ENCODE data around the gene TSPAN5.

Gene TSPAN5

DNA sequence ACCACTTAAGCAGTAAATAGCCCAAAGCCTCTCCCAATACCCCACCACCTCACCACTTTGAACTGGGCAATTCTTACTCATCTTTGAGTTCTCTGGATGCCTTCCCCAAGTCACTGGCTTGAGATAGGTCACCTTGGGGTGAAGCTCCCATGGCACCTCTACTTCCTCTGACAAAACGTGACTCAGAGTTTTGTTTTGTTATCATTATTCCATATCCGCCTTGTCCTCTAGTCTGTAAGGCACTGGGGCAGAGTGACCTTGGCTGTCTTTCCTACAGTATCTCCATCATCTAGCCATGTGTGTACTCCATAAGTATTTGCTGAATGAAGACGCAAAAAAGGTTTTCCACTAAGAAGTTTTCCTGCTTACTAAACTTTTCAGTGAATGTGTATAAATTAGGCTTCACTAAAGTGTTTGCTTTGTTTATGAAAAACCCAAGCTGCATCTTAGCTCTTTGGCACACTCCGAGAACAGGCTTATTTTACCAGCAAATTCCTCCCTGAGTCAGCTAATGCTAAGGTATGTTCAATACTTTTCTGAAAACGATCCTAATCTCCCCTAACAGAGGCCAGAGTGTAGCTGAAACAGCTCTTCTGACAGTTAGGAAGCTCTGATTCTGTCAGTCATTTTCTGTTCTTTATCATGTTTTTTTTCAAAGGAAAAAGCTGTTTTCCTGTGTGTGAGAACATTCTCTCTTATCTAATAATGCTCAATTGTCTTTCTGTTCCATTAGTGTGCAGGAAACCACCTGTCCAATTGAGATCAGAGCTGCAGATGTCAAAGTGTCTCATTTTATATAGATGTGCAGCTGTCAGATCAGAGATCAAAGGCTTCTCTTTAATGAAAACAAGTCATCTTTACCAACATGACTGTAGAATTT is 30.2 kb upstream of the TSPAN5 start:
- Histone ChIP-seq H3K4me3 (ENCODE audit: low read length in 2 of 2) (no peak overlapping the region), H3K9ac (ENCODE audit: low read depth in 1 of 2, low read length in 2 of 2) (no peak overlapping the region), H3K9me3 (ENCODE audit: control insufficient read depth in 2 of 2, low read length in 2 of 2) (no peaks in the 10 kb centered on the region), H3K27me3 (ENCODE audit: control insufficient read depth in 2 of 2, insufficient read depth in 2 of 2, low read length in 2 of 2) (no peaks in the 10 kb centered on the region), H3K4me1 (ENCODE audit: control insufficient read depth in 2 of 2, insufficient read depth in 2 of 2, low read length in 2 of 2) (no peaks in the 10 kb centered on the region), H3K36me3 (ENCODE audit: control insufficient read depth in 2 of 2, insufficient read depth in 2 of 2, low read length in 2 of 2) (no peaks in the 10 kb centered on the region), H3K27ac (ENCODE audit: low read depth in 2 of 2, low read length in 2 of 2) (no peak overlapping the region)

DNA sequence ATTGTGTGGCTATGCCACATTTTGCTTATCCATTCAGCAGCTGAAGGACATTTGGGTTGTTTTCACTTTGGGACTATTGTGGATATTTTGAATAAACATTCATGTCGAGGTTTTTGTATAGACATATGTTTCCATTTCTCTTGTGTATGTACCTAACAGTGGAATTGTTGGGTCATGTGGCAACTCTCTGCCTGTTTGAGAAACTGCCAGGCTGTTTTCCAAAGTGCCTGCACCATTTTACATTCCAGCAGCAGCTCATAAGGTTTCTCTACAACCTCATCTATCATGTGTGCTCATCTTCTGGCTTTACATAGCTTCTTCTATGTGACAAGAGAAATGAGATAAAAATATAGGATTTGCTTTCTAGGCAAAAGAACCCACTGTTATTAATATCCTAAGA is 29.5 kb upstream of the TSPAN5 start:
- Histone ChIP-seq H3K27me3 (ENCODE audit: control insufficient read depth in 2 of 2, insufficient read depth in 2 of 2, low read length in 2 of 2) (no peaks in the 10 kb centered on the region), H3K4me1 (ENCODE audit: control insufficient read depth in 2 of 2, insufficient read depth in 2 of 2, low read length in 2 of 2) (no peaks in the 10 kb centered on the region), H3K9me3 (ENCODE audit: control insufficient read depth in 2 of 2, low read length in 2 of 2) (no peaks in the 10 kb centered on the region), H3K27ac (ENCODE audit: low read depth in 2 of 2, low read length in 2 of 2) (no peak overlapping the region), H3K4me3 (ENCODE audit: low read length in 2 of 2) (no peak overlapping the region), H3K9ac (ENCODE audit: low read depth in 1 of 2, low read length in 2 of 2) (no peak overlapping the region), H3K36me3 (ENCODE audit: control insufficient read depth in 2 of 2, insufficient read depth in 2 of 2, low read length in 2 of 2) (no peaks in the 10 kb centered on the region)

DNA sequence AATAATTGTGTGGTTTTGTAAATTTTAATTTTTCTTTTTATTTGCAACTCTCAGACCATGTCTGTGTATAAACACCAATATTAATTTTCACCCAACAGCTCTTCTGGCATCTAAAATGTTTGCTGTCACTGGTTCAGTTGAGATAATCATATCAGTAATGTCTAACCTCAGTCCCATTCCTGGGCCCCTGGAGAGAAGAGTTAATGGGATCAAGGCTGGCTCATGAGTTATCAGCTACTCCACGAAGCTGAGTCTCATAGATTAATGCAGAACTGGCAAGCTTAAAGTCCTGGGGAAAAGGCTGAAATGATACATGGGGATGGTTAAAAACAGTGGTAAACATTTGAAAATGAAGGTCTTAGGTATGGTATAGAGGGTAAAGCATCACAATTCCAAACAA is 28.4 kb upstream of the TSPAN5 start:
- no peak overlapping the region for H3K9ac ChIP-seq (ENCODE audit: low read depth in 1 of 2, low read length in 2 of 2)
- no peaks in the 10 kb centered on the region for H3K4me1 ChIP-seq (ENCODE audit: control insufficient read depth in 2 of 2, insufficient read depth in 2 of 2, low read length in 2 of 2)
- no peaks in the 10 kb centered on the region for H3K9me3 ChIP-seq (ENCODE audit: control insufficient read depth in 2 of 2, low read length in 2 of 2)
- H3K4me3 ChIP-seq (ENCODE audit: low read length in 2 of 2): no peak overlapping the region
- no peaks in the 10 kb centered on the region for H3K36me3 ChIP-seq (ENCODE audit: control insufficient read depth in 2 of 2, insufficient read depth in 2 of 2, low read length in 2 of 2)
- no peaks in the 10 kb centered on the region for H3K27me3 ChIP-seq (ENCODE audit: control insufficient read depth in 2 of 2, insufficient read depth in 2 of 2, low read length in 2 of 2)
- no peak overlapping the region for H3K27ac ChIP-seq (ENCODE audit: low read depth in 2 of 2, low read length in 2 of 2)

GRCh38 chr4:98686043-98686707 is 27.8 kb upstream of the TSPAN5 start:
- H3K36me3 ChIP-seq (ENCODE audit: control insufficient read depth in 2 of 2, insufficient read depth in 2 of 2, low read length in 2 of 2): no peaks in the 10 kb centered on the region
- no peaks in the 10 kb centered on the region for H3K9me3 ChIP-seq (ENCODE audit: control insufficient read depth in 2 of 2, low read length in 2 of 2)
- no peaks in the 10 kb centered on the region for H3K27me3 ChIP-seq (ENCODE audit: control insufficient read depth in 2 of 2, insufficient read depth in 2 of 2, low read length in 2 of 2)
- no peak overlapping the region for H3K27ac ChIP-seq (ENCODE audit: low read depth in 2 of 2, low read length in 2 of 2)
- no peak overlapping the region for H3K9ac ChIP-seq (ENCODE audit: low read depth in 1 of 2, low read length in 2 of 2)
- no peak overlapping the region for H3K4me3 ChIP-seq (ENCODE audit: low read length in 2 of 2)
- H3K4me1 ChIP-seq (ENCODE audit: control insufficient read depth in 2 of 2, insufficient read depth in 2 of 2, low read length in 2 of 2): no peaks in the 10 kb centered on the region

DNA sequence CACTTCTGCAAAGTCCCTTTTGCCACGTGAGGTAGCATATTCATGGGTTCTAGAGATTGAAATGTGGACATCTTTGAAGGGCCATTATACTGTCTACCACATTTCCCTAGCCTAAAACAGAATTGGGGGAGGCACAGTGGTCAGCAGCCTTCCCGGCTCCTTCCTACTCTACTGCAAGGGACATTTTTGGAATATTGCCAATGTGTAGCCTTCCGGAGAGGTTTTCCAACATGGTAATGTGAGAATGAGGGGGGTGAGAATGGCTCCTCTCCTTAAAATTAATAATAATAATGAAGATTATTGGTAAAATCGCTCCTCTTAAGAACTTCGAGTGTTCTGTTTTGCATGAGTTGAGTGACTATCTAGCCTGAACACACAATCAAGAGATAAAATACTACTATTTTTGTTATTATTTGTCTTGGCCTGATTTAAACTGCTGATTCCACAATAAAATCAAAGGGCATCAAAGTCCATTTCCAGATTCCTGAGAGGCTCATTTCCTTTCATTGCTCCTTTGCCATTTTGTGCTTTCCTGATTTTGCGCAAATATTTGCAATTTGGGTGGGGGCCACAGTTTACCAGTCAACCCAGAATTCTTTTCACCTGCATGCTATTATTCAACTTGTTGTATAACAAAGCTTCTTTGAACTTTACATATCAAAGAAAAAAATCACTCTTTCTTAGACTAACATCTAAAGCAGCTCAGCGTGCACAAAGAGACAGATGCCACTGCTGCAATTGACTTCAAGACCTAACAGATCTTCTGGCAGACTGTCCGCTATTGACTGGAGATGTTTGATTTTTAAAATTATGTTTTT is 27.0 kb upstream of the TSPAN5 start:
- Histone ChIP-seq H3K4me1 (ENCODE audit: control insufficient read depth in 2 of 2, insufficient read depth in 2 of 2, low read length in 2 of 2) (no peaks in the 10 kb centered on the region), H3K36me3 (ENCODE audit: control insufficient read depth in 2 of 2, insufficient read depth in 2 of 2, low read length in 2 of 2) (no peaks in the 10 kb centered on the region), H3K4me3 (ENCODE audit: low read length in 2 of 2) (no peak overlapping the region), H3K9ac (ENCODE audit: low read depth in 1 of 2, low read length in 2 of 2) (no peak overlapping the region), H3K27ac (ENCODE audit: low read depth in 2 of 2, low read length in 2 of 2) (no peak overlapping the region), H3K27me3 (ENCODE audit: control insufficient read depth in 2 of 2, insufficient read depth in 2 of 2, low read length in 2 of 2) (no peaks in the 10 kb centered on the region), H3K9me3 (ENCODE audit: control insufficient read depth in 2 of 2, low read length in 2 of 2) (no peaks in the 10 kb centered on the region)

GRCh38 chr4:98682719-98683118 is 24.3 kb upstream of the TSPAN5 start:
- Histone ChIP-seq H3K27ac (ENCODE audit: low read depth in 2 of 2, low read length in 2 of 2) (no peak overlapping the region), H3K9me3 (ENCODE audit: control insufficient read depth in 2 of 2, low read length in 2 of 2) (no peaks in the 10 kb centered on the region), H3K27me3 (ENCODE audit: control insufficient read depth in 2 of 2, insufficient read depth in 2 of 2, low read length in 2 of 2) (no peaks in the 10 kb centered on the region), H3K4me3 (ENCODE audit: low read length in 2 of 2) (no peak overlapping the region), H3K9ac (ENCODE audit: low read depth in 1 of 2, low read length in 2 of 2) (no peak overlapping the region), H3K36me3 (ENCODE audit: control insufficient read depth in 2 of 2, insufficient read depth in 2 of 2, low read length in 2 of 2) (no peaks in the 10 kb centered on the region), H3K4me1 (ENCODE audit: control insufficient read depth in 2 of 2, insufficient read depth in 2 of 2, low read length in 2 of 2) (no peaks in the 10 kb centered on the region)

- H3K9ac ChIP-seq (ENCODE audit: low read depth in 1 of 2, low read length in 2 of 2): no peak overlapping the region
- no peaks in the 10 kb centered on the region for H3K9me3 ChIP-seq (ENCODE audit: control insufficient read depth in 2 of 2, low read length in 2 of 2)
- H3K4me3 ChIP-seq (ENCODE audit: low read length in 2 of 2): no peak overlapping the region
- H3K36me3 ChIP-seq (ENCODE audit: control insufficient read depth in 2 of 2, insufficient read depth in 2 of 2, low read length in 2 of 2): no peaks in the 10 kb centered on the region
- no peaks in the 10 kb centered on the region for H3K4me1 ChIP-seq (ENCODE audit: control insufficient read depth in 2 of 2, insufficient read depth in 2 of 2, low read length in 2 of 2)
- H3K27ac ChIP-seq (ENCODE audit: low read depth in 2 of 2, low read length in 2 of 2): no peak overlapping the region
- no peaks in the 10 kb centered on the region for H3K27me3 ChIP-seq (ENCODE audit: control insufficient read depth in 2 of 2, insufficient read depth in 2 of 2, low read length in 2 of 2)
Observed at GRCh38 chr4:98680806-98681205, 22.4 kb upstream of the TSPAN5 start.

GRCh38 chr4:98679738-98680137 is 21.3 kb upstream of the TSPAN5 start:
- Histone ChIP-seq H3K9ac (ENCODE audit: low read depth in 1 of 2, low read length in 2 of 2) (no peak overlapping the region), H3K4me1 (ENCODE audit: control insufficient read depth in 2 of 2, insufficient read depth in 2 of 2, low read length in 2 of 2) (no peaks in the 10 kb centered on the region)

GRCh38 chr4:98677799-98678198 is 19.4 kb upstream of the TSPAN5 start:
- H3K9ac ChIP-seq (ENCODE audit: low read depth in 1 of 2, low read length in 2 of 2): no peak overlapping the region
- H3K36me3 ChIP-seq (ENCODE audit: control insufficient read depth in 2 of 2, insufficient read depth in 2 of 2, low read length in 2 of 2): no peaks in the 10 kb centered on the region
- no peaks in the 10 kb centered on the region for H3K4me1 ChIP-seq (ENCODE audit: control insufficient read depth in 2 of 2, insufficient read depth in 2 of 2, low read length in 2 of 2)
- H3K9me3 ChIP-seq (ENCODE audit: control insufficient read depth in 2 of 2, low read length in 2 of 2): no peaks in the 10 kb centered on the region
- no peak overlapping the region for H3K4me3 ChIP-seq (ENCODE audit: low read length in 2 of 2)
- no peak overlapping the region for H3K27ac ChIP-seq (ENCODE audit: low read depth in 2 of 2, low read length in 2 of 2)
- H3K27me3 ChIP-seq (ENCODE audit: control insufficient read depth in 2 of 2, insufficient read depth in 2 of 2, low read length in 2 of 2): no peaks in the 10 kb centered on the region

More at GRCh38 chr4:98679738-98680137, 21.3 kb upstream of the TSPAN5 start:
- Histone ChIP-seq H3K9me3 (ENCODE audit: control insufficient read depth in 2 of 2, low read length in 2 of 2) (no peaks in the 10 kb centered on the region), H3K27ac (ENCODE audit: low read depth in 2 of 2, low read length in 2 of 2) (no peak overlapping the region), H3K36me3 (ENCODE audit: control insufficient read depth in 2 of 2, insufficient read depth in 2 of 2, low read length in 2 of 2) (no peaks in the 10 kb centered on the region), H3K4me3 (ENCODE audit: low read length in 2 of 2) (no peak overlapping the region), H3K27me3 (ENCODE audit: control insufficient read depth in 2 of 2, insufficient read depth in 2 of 2, low read length in 2 of 2) (no peaks in the 10 kb centered on the region)
